ENCODE measurements around the gene HTR3B.
A peak's percentile ranks its signal among the peaks of the same experiment; 100 is the strongest.

Gene HTR3B

GRCh38 chr11:113947994-113948393 lies 43.4 kb downstream of the HTR3B start:
- DNase-seq = no peak

DNA sequence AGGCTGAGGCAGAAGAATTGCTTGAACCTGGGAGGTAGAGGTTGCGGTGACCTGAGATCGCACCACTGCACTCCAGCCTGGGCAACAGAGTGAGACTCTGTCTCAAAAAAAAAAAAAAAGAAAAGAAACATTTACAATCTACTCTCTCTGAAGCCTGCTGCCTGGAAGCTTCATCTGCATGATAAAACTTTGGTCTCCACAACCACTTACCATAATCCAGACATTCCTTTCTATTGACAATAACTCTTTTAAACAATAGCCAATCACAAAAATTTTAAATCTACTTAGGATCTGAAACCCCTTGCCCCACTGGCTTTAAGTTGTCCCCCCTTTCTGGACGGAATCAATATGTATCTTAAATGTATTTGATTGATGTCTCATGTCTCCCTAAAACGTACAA lies 45.3 kb downstream of the HTR3B start:
- no peak for DNase-seq

DNA sequence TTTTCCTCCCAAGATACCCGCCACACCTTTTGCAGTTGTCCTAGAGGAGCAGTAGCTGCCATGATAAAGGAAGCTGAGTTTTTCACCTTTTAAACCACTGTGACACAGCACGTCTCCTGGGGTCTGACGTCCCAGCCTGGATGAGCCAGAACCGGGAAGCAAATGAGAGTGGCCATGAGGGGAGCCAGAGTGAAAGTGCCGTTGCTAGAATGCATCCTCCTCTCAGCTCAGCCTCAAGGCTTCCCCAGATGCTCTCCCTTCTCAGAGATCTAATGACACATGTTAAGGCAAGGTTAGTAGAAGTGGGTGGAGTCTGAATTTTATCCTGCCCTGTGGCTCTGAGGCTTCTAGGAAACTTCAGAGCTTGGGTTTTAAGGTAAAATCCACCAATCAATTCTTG lies 46.9 kb downstream of the HTR3B start:
- no peak for DNase-seq

DNA sequence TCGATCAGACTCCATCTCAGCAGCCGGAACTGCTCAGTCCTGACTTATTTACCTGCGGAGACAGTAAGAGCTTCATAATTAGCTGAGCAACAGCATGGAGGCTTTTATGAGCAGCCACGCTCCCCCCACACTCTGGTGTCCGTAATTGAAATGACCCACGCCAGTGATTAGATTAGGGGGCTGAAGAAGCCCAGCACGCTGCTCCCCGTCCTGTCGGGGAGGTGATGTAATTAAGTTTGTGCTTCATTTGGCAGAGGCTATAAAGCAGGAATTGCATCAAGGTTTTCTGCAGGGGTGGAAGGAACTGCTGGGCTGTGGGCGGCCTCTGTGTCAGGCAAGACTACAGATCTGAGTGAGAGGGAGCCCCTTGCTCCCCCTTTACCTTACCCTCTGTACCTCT lies 47.5 kb downstream of the HTR3B start:
- peak; percentile 50 to 66 (median 63) for DNase-seq

DNA sequence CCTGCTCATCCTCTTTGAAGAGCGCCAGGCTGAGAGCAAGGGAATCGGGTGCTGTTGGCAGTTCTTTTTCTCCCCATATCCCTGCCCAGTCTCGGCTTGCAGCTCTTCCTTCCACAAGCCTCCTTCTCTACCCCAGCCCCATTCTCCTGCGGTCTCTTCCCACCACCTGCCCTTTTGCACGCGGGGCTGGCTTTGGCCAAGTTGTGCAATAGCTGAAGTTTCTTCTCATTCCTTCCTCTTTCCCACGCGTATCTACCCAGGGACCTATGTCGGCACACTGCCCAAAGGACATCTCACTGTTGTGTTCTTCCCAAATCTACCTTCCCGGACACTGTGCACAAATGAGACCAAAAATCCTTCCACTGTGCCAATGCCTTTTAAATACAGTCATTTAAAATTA lies 48.0 kb downstream of the HTR3B start:
- peak; percentile 73 to 74 (median 73) for DNase-seq

DNA sequence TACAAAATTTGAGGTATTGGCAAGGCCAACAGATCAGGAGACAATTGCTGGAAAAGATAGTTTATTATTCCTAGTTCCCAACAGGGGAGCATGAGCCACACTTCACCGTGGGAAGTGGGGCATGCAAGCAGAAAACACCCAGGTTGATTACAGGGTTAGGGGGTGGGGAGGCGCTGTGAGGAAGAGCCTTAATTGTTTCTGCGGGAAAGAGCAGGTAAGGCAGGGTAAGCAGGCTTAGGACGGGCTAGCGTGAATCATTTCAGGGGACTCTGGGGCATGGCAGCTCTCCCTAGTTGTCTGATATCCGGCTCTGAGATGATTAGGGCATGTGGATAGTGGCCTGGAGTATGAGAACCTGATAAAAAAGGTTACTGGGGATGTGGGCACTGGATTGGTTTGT lies 49.6 kb downstream of the HTR3B start:
- no peak for DNase-seq

DNA sequence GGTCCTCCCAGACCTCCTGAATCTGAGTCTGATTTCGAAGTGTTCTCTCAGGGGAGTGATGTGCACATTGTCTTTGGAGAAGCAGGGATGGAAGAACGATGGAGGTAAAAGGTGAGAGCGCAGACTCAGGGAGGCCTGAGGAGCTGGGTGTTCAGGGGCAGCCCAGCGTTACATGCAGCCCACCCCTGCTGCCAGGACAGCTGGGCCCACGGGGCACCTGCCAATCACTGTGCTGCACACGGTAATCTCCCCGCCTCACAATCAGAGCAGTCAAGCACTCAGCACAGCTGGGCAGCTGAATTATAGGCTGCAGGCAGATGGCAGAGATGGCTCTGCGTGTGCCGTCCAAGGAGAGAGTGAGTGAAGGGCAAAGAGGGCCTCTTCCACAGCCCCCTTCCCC lies 52.4 kb downstream of the HTR3B start:
- DNase-seq = no peak

DNA sequence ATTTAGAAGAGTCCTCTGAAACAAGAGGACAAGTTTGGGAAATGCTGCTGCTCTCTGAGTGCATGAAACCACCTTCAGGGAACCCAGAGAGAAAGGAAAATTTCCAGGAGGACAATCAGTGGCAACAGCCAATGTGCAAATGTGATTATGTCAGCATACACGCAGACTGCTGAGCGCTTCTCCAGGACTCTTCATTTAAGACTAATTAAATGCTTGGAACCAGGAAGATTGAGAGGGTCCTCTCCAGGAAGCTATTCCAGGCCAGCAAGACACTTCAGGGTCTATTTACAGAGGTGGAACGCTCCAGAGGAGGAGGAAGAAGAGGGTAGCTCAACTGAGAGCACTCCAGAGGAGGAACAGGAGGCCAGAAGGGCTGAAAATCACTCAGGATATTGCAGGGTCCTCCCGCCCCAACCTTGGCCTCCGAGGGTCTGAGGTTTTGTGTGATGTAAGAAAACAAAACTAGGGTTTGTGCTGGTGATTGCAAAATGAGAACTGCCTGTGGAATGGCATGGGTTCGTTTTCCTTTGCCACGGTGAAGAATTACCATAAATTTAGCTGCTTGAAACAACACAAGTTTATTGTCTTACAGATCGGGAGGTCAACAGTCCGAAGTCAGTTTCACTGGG lies 56.2 kb downstream of the HTR3B start:
- no peak for DNase-seq

GRCh38 chr11:113967361-113967760 lies 62.8 kb downstream of the HTR3B start:
- no peak for DNase-seq

DNA sequence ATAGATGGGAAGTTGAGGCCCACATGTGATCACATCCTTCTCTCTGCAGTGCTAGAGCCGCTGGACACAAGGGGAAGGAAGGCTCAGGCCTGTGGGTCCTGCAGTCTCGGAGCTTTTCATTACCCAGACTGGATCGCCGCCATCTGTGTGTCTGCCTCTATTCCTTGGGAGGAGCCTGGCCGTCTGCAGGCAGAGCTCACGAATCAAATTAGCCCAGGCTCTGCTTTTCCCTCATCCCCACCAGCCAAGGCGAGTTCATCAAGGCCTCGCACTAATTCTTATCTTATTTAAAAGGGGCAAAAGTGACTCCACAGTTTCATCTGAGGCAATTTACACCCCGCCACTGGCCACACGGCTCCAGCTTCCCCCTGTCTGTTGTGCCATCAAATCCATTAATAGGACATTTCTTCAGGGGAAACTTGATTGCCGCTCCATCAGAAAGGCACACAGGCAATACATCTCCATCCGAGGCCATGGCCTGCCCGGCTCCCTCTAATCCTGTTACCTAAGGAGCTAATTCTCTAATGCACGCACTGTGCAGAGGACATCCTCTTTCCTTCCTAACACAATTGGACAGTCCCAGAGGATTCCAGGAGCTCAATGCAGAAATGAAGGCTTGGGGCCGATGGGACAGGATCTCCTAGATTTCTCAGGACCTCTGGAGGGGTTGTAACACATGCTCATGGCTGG lies 67.1 kb downstream of the HTR3B start:
- no peak for DNase-seq

DNA sequence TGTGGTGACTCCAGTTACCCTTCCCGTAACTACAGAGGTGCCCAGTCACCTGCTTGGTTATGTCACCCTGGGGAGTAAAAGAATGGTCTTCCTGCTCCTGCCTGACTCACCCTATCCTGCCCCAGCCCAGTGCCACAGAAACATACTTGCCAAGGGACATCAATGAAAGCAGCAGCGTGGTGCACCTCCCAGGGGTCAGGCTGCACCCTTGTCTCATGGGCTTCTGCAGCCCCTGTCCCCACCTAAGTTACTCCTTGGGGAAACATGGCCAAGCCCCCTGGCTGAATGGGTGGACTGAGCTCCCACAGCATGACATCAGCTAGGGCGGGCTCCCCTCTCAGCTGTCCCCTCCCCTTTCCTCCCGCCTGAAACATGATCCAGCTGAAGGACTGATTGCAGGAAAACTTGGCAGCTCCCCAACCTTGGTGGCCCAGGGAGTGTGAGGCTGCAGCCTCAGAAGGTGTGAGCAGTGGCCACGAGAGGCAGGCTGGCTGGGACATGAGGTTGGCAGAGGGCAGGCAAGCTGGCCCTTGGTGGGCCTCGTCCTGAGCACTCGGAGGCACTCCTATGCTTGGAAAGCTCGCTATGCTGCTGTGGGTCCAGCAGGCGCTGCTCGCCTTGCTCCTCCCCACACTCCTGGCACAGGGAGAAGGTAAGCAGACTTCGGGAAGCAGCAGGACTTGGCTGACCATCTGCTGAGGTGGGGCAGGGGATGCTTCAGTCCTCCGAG lies 70.3 kb downstream of the HTR3B start, which contains the start of gene HTR3A:
Gene HTR3A, plus strand, starts transcription at position 368 of the 730 bp plus-strand sequence. Its CDS starts 218 bp downstream, at position 586.
- no peak for DNase-seq

DNA sequence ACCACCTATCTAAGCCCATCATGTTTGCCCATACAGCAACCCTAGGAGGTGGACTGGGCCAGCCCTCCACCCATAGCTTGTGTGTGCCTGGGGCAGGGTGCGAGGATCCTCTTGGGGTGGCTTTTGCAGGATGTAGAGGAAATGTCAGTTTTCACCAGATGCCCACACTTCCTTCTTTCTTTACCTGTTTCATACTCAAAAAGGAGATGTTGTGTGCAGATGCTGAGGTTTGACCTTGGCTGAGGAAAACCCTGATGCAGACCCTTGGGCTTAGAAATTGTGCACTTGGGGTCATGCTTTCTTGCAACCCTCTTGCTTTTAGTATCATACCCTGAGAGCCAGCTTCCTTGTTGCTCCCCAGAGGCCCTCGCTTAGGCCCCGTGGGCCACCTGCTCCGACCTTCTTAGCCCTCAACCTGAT lies 72.5 kb downstream of the HTR3B start:
- DNase-seq = no peak

GRCh38 chr11:113977701-113978100 lies 73.1 kb downstream of the HTR3B start:
- no peak for DNase-seq

DNA sequence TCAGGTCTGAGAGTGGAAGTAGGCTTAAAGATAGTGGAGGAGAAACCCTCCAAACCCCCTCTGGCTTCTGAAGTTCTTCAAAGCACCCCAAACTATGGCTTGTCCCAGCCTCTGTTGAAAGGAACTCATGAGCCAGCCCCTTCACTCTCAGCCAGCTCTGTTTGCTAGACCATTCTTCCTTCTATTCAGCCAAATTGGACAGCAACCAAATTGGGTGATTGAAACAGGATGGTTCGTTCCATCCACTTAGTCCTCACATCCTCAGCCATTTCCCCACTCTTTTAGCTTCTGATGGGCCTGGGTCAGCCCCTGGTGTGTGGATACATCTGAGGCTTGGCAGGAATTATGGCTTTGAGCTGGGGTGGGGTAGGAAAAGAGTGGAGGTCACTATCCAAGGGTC lies 74.8 kb downstream of the HTR3B start:
- no peak for DNase-seq

DNA sequence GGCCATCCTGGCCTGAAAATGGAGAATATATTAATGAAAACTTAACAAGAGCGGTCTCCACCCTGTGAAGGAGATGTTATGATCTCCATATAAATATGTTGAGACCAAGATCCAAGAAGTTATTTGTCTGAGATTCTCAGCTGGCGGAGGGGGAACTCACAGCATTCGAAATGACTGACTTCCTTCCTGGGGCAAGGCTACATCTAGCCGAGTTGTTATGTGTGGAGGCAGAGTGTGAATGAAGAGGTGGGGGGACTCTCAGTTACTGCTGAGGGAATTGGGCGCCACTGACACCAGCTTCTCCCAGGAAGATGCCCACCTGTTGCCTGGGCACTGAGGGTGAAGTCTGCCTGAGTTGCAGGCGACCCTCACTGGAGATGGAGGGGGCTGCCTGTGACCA lies 76.2 kb downstream of the HTR3B start:
- DNase-seq = no peak

GRCh38 chr11:113982306-113982705 lies 77.7 kb downstream of the HTR3B start:
- DNase-seq = no peak

DNA sequence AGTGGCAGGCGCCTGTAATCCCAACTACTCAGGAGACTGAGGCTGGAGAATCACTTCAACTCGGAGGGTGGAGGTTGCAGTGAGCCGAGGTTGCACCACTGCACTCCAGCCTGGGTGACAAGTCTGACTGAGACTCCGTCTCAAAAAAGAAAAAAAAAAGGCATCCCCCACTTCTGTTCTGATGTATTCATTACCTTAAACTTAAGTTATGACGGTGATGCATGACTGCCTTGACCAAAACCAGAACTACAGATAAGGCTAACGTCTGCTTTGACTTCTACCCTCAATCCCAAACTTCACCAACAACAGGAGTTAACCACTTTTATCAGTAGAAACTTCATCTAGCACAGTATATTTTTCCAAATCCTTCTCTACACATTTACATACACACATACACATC lies 80.2 kb downstream of the HTR3B start:
- no peak for DNase-seq

GRCh38 chr11:113985906-113986305 lies 81.3 kb downstream of the HTR3B start:
- no peak for DNase-seq

DNA sequence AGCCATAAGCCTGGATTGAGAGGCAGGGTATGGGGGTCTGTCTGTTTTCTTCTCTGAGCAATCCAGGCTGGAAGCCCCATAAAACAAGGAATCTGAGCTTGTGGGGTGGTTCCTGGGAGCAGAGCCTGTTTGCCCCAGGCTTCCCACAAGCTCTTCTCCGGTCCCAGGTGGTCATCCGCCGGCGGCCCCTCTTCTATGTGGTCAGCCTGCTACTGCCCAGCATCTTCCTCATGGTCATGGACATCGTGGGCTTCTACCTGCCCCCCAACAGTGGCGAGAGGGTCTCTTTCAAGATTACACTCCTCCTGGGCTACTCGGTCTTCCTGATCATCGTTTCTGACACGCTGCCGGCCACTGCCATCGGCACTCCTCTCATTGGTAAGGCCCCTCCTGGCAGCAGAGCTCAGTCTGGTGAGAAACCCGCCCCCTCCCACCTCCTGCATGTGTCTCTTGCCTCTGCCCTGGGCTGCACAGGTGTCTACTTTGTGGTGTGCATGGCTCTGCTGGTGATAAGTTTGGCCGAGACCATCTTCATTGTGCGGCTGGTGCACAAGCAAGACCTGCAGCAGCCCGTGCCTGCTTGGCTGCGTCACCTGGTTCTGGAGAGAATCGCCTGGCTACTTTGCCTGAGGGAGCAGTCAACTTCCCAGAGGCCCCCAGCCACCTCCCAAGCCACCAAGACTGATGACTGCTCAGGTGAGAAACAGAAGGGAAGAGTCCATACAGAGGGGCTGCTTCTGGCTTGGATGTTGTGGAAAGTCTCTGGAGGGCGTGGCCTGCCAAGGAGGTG lies 82.0 kb downstream of the HTR3B start:
- DNase-seq = no peak

DNA sequence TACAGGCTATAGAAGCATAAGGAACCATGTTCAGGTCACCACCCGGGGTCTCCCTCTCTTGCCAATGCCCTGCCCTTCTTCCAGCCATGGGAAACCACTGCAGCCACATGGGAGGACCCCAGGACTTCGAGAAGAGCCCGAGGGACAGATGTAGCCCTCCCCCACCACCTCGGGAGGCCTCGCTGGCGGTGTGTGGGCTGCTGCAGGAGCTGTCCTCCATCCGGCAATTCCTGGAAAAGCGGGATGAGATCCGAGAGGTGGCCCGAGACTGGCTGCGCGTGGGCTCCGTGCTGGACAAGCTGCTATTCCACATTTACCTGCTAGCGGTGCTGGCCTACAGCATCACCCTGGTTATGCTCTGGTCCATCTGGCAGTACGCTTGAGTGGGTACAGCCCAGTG lies 84.8 kb downstream of the HTR3B start:
- no peak for DNase-seq

GRCh38 chr11:113989916-113990315 lies 85.3 kb downstream of the HTR3B start:
- no peak for DNase-seq

GRCh38 chr11:113991170-113991569 lies 86.6 kb downstream of the HTR3B start:
- peak in 2 of 3 donors; percentile 32 to 54 for DNase-seq
